Esophagus muscularis mucosa (tissue), 4 donors: ENCODE measurements around the gene FBXW11. TPM values are rescaled to one million over a fixed set of nuclear protein-coding genes. Genes with fewer than 3 reads are reported as not detected.
A peak's percentile ranks its signal among the peaks of the same experiment; 100 is the strongest.

ENCODE experiments used
- DNase-seq: peaks from one replicate; pipeline ENCODE4 v3.0.0-alpha.2; 2017; ENCODE audit errors: extremely low spot score
- H3K27ac ChIP-seq, 4 donors: fragments of 200-600 bp; sonication (generic); replicated peaks in 1 of 4; 1 replicate in 3 of 4; 2 replicates in 1 of 4; pipeline ENCODE4 v1.5.1; 2016 to 2019; ENCODE audit warnings: mild to moderate bottlenecking in 1 of 4
- H3K27me3 ChIP-seq, 4 donors: fragments of 200-600 bp; sonication (generic); one replicate each; pipeline versions ENCODE4 v1.5.1 to v1.6.0; 2016 to 2019
- H3K36me3 ChIP-seq, 4 donors: fragments of 200-600 bp; sonication (generic); one replicate each; pipeline ENCODE4 v1.5.1; 2016 to 2019
- H3K4me1 ChIP-seq, 4 donors: fragments of 200-600 bp; sonication (generic); one replicate each; pipeline ENCODE4 v1.5.1; 2016 to 2019
- H3K4me3 ChIP-seq, 4 donors: fragments of 200-600 bp; sonication (generic); 1 replicate in 2 of 4; 2 replicates in 2 of 4; pipeline ENCODE4 v1.5.1; 2016 to 2019; ENCODE audit warnings: mild to moderate bottlenecking in 4 of 4, moderate library complexity in 1 of 4
- H3K9me3 ChIP-seq, 4 donors: fragments of 200-600 bp; sonication (generic); 1 replicate in 3 of 4; 2 replicates in 1 of 4; pipeline ENCODE4 v1.5.1; 2016 to 2019
- CTCF ChIP-seq, 3 experiments: fragments of 200-600 bp in 2 of 3; fragments of 450-650 bp in 1 of 3; sonication (generic) in 2 of 3; IDR thresholded peaks; one replicate each; pipeline ENCODE4 v1.5.1; 2017 to 2019; ENCODE audit warnings: antibody characterized with exemption in 3 of 3, mild to moderate bottlenecking in 2 of 3, moderate library complexity in 1 of 3
- EP300 ChIP-seq: sonication (generic); formaldehyde crosslinking; IDR thresholded peaks from one replicate; pipeline ENCODE4 v1.6.1; 2017; ENCODE audit warnings: antibody characterized with exemption
- POLR2A ChIP-seq: fragments of 450-650 bp; IDR thresholded peaks from one replicate; pipeline ENCODE4 v1.6.1; 2017; ENCODE audit warnings: antibody characterized with exemption, moderate library complexity, mild to moderate bottlenecking, low read depth
- POLR2AphosphoS5 ChIP-seq, 2 donors: sonication (generic); formaldehyde crosslinking; IDR thresholded peaks; one replicate each; pipeline ENCODE4 v1.6.1; 2017; ENCODE audit warnings: antibody characterized with exemption in 2 of 2
- WGBS: methylation state at CpG from one replicate; pipeline ENCODE4 v1.1.5; 2018; 5-methylcytosine and 5-hydroxymethylcytosine counted together
- intact Hi-C: fragments of 100-400 bp; cut with DNase I; formaldehyde crosslinking; loops from one replicate; pipeline ENCODE4 v1.15.1; 2023
- total RNA-seq, 4 donors: library from RNA; depleted of rRNA; stranded (reverse); fragments of >200 nt; gene quantifications; one replicate each; pipeline versions ENCODE4 v1.1.0 to v1.2.1, GENCODE V29; 2016

Gene FBXW11
- total RNA-seq, 4 donors from 2014 or later: 60.8 to 75.6 (median 66.3) TPM

- TF ChIP-seq POLR2A (no peak), EP300 (no peak), POLR2AphosphoS5 (IDR thresholded peaks at IDR 0.05) (no peak), CTCF (IDR thresholded peaks at IDR 0.05) (no peak)
- no peak for DNase-seq
- Histone ChIP-seq H3K36me3 (no peaks in the 10 kb centered on the region), H3K27me3 (no peaks in the 10 kb centered on the region), H3K4me3 (no peak overlapping the region), H3K27ac (peak overlapping the region in 1 of 4 donors; percentile 17), H3K4me1 (peaks cover 57 to 77% (median 75%) of the 10 kb centered on the region in 4 donors), H3K9me3 (no peaks in the 10 kb centered on the region)
- intact Hi-C loops: no loop called here
- 84% methylated on average over 2 of the region's 2 CpGs for WGBS
These were observed 39.5 kb downstream of the FBXW11 start for GRCh38 chr5:171966964-171967363.

- intact Hi-C loops: no loop called here
- no peak for DNase-seq
- WGBS: 41% methylated on average over 2 of the region's 2 CpGs
- Histone ChIP-seq H3K9me3 (no peaks in the 10 kb centered on the region), H3K27ac (peak overlapping the region in 3 of 4 donors; percentile 17 to 42 (median 29)), H3K4me1 (peaks cover 58 to 77% (median 75%) of the 10 kb centered on the region in 4 donors), H3K27me3 (no peaks in the 10 kb centered on the region), H3K36me3 (no peaks in the 10 kb centered on the region), H3K4me3 (no peak overlapping the region)
- TF ChIP-seq POLR2A: no peak
- no peak for TF ChIP-seq CTCF (IDR thresholded peaks at IDR 0.05)
- TF ChIP-seq EP300: no peak
- TF ChIP-seq POLR2AphosphoS5 (IDR thresholded peaks at IDR 0.05): no peak
These were observed 40.2 kb downstream of the FBXW11 start for GRCh38 chr5:171966270-171966669.

- Histone ChIP-seq H3K4me1 (peaks cover 63 to 77% (median 75%) of the 10 kb centered on the region in 4 donors), H3K9me3 (no peaks in the 10 kb centered on the region), H3K27ac (peak overlapping the region in 3 of 4 donors; percentile 17 to 42 (median 29)), H3K27me3 (no peaks in the 10 kb centered on the region), H3K36me3 (no peaks in the 10 kb centered on the region), H3K4me3 (no peak overlapping the region)
- 81% methylated on average over 6 of the region's 6 CpGs for WGBS
- intact Hi-C loops: no loop called here
- no peak for TF ChIP-seq CTCF (IDR thresholded peaks at IDR 0.05)
- no peak for TF ChIP-seq EP300
- TF ChIP-seq POLR2A: no peak
- no peak for TF ChIP-seq POLR2AphosphoS5 (IDR thresholded peaks at IDR 0.05)
- DNase-seq: no peak
These were observed 40.7 kb downstream of the FBXW11 start for GRCh38 chr5:171965745-171966144.

DNA sequence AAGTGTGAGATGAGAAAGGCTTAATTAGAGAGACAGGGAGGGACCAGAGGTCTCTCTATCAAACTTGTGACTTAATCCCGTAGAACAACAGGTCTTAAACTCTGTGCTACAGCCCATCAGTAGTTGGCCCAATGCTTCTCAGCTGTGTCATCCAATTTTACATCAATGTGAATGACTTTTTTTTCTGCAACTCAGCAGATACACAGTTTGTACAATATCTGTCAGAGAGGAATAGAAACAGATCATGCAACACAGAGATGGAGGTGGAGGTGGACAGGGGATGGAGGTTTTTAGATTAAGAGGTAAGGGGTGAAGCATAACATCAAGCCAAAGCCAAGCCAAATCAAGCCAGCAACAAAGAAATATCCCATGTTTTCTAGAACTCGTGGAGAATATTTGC, 43.0 kb downstream of the FBXW11 start:
- Histone ChIP-seq H3K4me3 (no peak overlapping the region), H3K4me1 (peaks cover 78 to 85% (median 81%) of the 10 kb centered on the region in 4 donors), H3K27ac (peak overlapping the region in 1 of 4 donors; percentile 23), H3K36me3 (no peaks in the 10 kb centered on the region), H3K9me3 (no peaks in the 10 kb centered on the region), H3K27me3 (no peaks in the 10 kb centered on the region)
- no peak for TF ChIP-seq POLR2A
- TF ChIP-seq CTCF (IDR thresholded peaks at IDR 0.05): no peak
- TF ChIP-seq EP300: no peak
- intact Hi-C loops: loop anchor here (5.0 kb wide), 1 partner anchor 39 kb away; no protein-coding TSS in a partner anchor
- DNase-seq: no peak
- 47% methylated on average over 2 of the region's 2 CpGs for WGBS

DNA sequence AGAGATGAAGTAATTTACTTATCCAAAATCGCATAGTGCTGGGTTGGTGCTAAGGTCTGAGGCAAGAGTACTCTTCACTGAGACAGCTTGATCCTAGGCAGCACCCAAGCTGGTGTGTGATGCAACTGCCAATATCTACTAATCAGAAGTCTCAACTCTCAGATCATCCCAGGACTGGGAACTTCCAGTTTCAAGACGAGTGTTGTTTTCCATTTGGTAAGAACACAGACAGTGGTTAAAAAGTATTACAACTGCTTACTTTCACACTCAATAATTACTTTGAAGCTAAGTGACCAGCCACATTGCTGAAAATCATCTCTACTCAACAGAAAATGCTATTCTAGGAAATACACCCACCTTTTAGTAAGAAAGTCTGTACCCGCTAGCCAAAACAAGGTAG, 45.3 kb downstream of the FBXW11 start:
- Histone ChIP-seq H3K4me1 (peaks cover 89 to 97% (median 93%) of the 10 kb centered on the region in 4 donors), H3K9me3 (no peaks in the 10 kb centered on the region), H3K27me3 (no peaks in the 10 kb centered on the region), H3K27ac (peak overlapping the region; percentile 57 to 68 (median 60)), H3K4me3 (no peak overlapping the region), H3K36me3 (no peaks in the 10 kb centered on the region)
- no peak for DNase-seq
- intact Hi-C loops: loop anchor here (5.0 kb wide), 1 partner anchor 41 kb away; no protein-coding TSS in a partner anchor
- TF ChIP-seq CTCF (IDR thresholded peaks at IDR 0.05) (no peak), POLR2AphosphoS5 (IDR thresholded peaks at IDR 0.05) (no peak), POLR2A (no peak), EP300 (no peak)
- 69% methylated on average over 3 of the region's 3 CpGs for WGBS
